Peyer's patch (tissue), 4 donors: Measurements from ENCODE around the gene PRR19.

Source experiments
- CTCF ChIP-seq, 6 experiments: fragments of 450-650 bp in 4 of 6; fragments of 200-600 bp in 2 of 6; sonication (generic) in 1 of 6; IDR thresholded peaks; one replicate each; pipeline ENCODE4 v1.5.1; 2017 to 2019; ENCODE audit warnings: antibody characterized with exemption in 6 of 6, mild to moderate bottlenecking in 3 of 6, moderate library complexity in 1 of 6
- POLR2A ChIP-seq, 2 donors: fragments of 450-650 bp; IDR thresholded peaks; one replicate each; pipeline ENCODE4 v1.5.1; 2017; ENCODE audit warnings: antibody characterized with exemption in 2 of 2, mild to moderate bottlenecking in 2 of 2, moderate library complexity in 2 of 2

DNA sequence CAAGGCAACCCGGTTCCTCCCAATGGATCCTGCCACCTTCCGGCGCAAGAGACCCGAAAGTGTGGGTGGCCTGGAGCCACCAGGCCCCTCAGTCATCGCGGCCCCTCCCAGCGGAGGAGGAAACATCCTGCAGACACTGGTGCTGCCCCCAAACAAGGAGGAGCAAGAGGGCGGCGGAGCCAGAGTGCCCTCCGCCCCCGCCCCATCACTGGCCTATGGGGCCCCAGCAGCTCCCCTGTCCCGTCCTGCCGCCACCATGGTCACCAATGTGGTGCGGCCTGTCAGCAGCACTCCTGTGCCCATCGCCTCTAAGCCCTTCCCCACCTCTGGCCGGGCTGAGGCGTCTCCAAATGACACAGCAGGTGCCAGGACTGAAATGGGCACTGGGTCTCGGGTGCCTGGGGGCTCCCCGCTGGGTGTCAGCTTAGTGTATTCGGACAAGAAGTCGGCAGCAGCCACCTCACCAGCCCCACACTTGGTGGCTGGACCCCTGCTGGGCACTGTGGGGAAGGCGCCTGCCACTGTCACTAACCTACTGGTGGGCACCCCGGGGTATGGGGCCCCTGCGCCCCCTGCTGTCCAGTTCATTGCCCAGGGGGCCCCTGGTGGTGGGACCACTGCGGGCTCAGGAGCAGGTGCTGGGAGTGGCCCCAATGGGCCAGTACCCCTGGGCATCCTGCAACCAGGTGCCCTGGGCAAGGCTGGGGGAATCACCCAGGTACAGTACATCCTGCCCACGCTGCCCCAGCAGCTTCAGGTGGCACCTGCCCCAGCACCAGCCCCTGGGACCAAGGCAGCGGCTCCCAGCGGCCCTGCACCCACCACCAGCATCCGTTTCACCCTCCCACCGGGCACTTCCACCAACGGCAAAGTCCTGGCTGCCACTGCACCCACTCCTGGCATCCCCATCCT is 11.2 kb upstream of the PRR19 start:
- TF ChIP-seq CTCF (IDR thresholded peaks at IDR 0.05) (peak; percentile 30 to 69 (median 48)), POLR2A (IDR thresholded peaks at IDR 0.05) (no peak)
